ENCODE measurements around the gene KRTAP10-8.

DNA sequence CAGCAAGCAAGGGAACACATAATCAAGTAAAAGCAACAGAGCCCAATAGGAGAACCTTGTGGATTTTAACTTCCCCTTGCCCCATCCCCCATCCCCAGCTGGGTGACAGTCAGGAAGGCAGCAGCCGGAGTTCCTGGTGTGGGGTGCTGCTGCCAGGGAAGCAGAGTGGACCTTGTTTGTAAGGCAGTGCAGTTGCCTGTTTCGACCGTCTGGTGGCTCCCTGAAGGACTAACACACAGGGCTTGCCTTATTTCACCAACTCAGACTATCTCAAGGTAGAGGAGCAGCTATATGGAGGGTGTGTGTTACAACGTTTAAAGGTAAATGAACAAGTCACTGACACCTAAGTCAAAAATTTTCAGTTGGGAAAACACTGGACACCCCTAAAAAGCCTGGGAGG, 6.6 kb downstream of the KRTAP10-8 start:
- TF ChIP-seq, protein P1, sequence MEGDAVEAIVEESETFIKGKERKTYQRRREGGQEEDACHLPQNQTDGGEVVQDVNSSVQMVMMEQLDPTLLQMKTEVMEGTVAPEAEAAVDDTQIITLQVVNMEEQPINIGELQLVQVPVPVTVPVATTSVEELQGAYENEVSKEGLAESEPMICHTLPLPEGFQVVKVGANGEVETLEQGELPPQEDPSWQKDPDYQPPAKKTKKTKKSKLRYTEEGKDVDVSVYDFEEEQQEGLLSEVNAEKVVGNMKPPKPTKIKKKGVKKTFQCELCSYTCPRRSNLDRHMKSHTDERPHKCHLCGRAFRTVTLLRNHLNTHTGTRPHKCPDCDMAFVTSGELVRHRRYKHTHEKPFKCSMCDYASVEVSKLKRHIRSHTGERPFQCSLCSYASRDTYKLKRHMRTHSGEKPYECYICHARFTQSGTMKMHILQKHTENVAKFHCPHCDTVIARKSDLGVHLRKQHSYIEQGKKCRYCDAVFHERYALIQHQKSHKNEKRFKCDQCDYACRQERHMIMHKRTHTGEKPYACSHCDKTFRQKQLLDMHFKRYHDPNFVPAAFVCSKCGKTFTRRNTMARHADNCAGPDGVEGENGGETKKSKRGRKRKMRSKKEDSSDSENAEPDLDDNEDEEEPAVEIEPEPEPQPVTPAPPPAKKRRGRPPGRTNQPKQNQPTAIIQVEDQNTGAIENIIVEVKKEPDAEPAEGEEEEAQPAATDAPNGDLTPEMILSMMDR (IDR thresholded peaks at IDR 0.05), result peak; percentile 30
- TF ChIP-seq EZH2 (IDR thresholded peaks at IDR 0.05), result no peak
